DND-41 (cell line): Measurements from ENCODE around the gene S100A4.

ENCODE experiments used
- EZH2 ChIP-seq: IDR thresholded peaks from 3 replicates; pipeline ENCODE4 v1.6.1; 2012; ENCODE audit warnings: borderline replicate concordance, low read depth, mild to moderate bottlenecking, moderate library complexity, low read length, inconsistent platforms; ENCODE audit not compliant: severe bottlenecking
- TF ChIP-seq, protein P1 (sequence below): IDR thresholded peaks from 2 replicates; pipeline ENCODE4 v1.5.1; 2012; ENCODE audit warnings: borderline replicate concordance, low read length, moderate library complexity, mild to moderate bottlenecking; ENCODE audit not compliant: poor library complexity, severe bottlenecking; ENCODE audit errors: extremely low read depth

DNA sequence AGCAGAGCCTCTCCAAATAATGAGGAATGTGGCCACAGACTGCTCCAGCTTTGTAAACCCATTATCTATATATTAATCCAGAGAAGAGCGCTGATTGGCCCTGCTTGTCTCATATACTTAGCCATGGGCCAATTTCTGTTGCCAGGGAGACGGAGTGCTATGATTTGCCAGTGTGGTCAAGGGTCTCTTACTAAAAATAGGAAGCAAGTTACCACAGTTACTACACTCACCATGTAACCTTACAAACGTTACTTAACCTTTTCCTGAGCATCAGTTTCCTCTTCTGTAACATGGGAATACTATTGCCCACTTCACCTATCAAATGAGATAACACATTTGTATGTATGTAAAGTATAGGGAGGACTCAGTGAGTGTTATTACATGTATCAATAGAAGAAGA, 27.7 kb upstream of the S100A4 start:
- TF ChIP-seq EZH2, result no peak
- TF ChIP-seq, protein P1, sequence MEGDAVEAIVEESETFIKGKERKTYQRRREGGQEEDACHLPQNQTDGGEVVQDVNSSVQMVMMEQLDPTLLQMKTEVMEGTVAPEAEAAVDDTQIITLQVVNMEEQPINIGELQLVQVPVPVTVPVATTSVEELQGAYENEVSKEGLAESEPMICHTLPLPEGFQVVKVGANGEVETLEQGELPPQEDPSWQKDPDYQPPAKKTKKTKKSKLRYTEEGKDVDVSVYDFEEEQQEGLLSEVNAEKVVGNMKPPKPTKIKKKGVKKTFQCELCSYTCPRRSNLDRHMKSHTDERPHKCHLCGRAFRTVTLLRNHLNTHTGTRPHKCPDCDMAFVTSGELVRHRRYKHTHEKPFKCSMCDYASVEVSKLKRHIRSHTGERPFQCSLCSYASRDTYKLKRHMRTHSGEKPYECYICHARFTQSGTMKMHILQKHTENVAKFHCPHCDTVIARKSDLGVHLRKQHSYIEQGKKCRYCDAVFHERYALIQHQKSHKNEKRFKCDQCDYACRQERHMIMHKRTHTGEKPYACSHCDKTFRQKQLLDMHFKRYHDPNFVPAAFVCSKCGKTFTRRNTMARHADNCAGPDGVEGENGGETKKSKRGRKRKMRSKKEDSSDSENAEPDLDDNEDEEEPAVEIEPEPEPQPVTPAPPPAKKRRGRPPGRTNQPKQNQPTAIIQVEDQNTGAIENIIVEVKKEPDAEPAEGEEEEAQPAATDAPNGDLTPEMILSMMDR, result no peak
